H9 (cell line): Measurements from ENCODE around the gene EPB41L5. TPM values are rescaled to one million over a fixed set of nuclear protein-coding genes. Genes with fewer than 3 reads are reported as not detected.

ENCODE experiments used
- DNase-seq: peaks from one replicate; pipeline ENCODE4 v3.0.0-alpha.2; 2017
- H2AFZ ChIP-seq: one replicate; pipeline ENCODE4 v1.6.1; 2013; ENCODE audit warnings: mild to moderate bottlenecking, low read length, control low read depth, moderate library complexity
- H2AK5ac ChIP-seq: 2 replicates; pipeline ENCODE4 v1.6.1; 2013; ENCODE audit warnings: low read length, control low read depth, mixed read lengths; ENCODE audit not compliant: insufficient read length
- H2BK120ac ChIP-seq: one replicate; pipeline ENCODE4 v1.6.1; 2013; ENCODE audit warnings: low read depth, mild to moderate bottlenecking, low read length, control low read depth, inconsistent platforms; ENCODE audit not compliant: poor library complexity, severe bottlenecking
- H2BK12ac ChIP-seq: 2 replicates; pipeline ENCODE4 v1.6.1; 2013; ENCODE audit warnings: low read length, control low read depth, mixed read lengths, low read depth; ENCODE audit not compliant: insufficient read length
- H2BK15ac ChIP-seq: 2 replicates; pipeline ENCODE4 v1.6.1; 2013; ENCODE audit warnings: low read depth, low read length, control low read depth
- H2BK20ac ChIP-seq: one replicate; pipeline ENCODE4 v1.6.1; 2013; ENCODE audit warnings: low read depth, mild to moderate bottlenecking, low read length, control low read depth, inconsistent platforms; ENCODE audit not compliant: poor library complexity, severe bottlenecking
- H2BK5ac ChIP-seq: 2 replicates; pipeline ENCODE4 v1.6.1; 2013; ENCODE audit warnings: low read length, control low read depth, mixed read lengths; ENCODE audit not compliant: insufficient read length
- H3K14ac ChIP-seq: 2 replicates; pipeline ENCODE4 v1.6.1; 2013; ENCODE audit warnings: low read length, control low read depth; ENCODE audit not compliant: insufficient read depth
- H3K18ac ChIP-seq: 2 replicates; pipeline ENCODE4 v1.6.1; 2013; ENCODE audit warnings: low read depth, mild to moderate bottlenecking, mixed read lengths, low read length, control low read depth; ENCODE audit not compliant: insufficient read length
- H3K23ac ChIP-seq: 2 replicates; pipeline ENCODE4 v1.6.1; 2013; ENCODE audit warnings: low read length, control low read depth, mixed read lengths, low read depth; ENCODE audit not compliant: insufficient read length
- H3K23me2 ChIP-seq: 2 replicates; pipeline ENCODE4 v1.6.1; 2013; ENCODE audit warnings: low read depth, mild to moderate bottlenecking, mixed read lengths, low read length, control low read depth; ENCODE audit not compliant: insufficient read length, poor library complexity, severe bottlenecking
- H3K27ac ChIP-seq: 2 replicates; pipeline ENCODE4 v1.5.1; 2013; ENCODE audit warnings: low read length, control low read depth, mixed read lengths, low read depth; ENCODE audit not compliant: insufficient read length
- H3K27me3 ChIP-seq: 2 replicates; pipeline ENCODE4 v1.6.1; 2013; ENCODE audit warnings: low read length, control low read depth, inconsistent platforms; ENCODE audit not compliant: insufficient read depth
- H3K4ac ChIP-seq: 2 replicates; pipeline ENCODE4 v1.6.1; 2013; ENCODE audit warnings: low read depth, mild to moderate bottlenecking, control low read depth, inconsistent platforms, low read length, moderate library complexity
- H3K4me1 ChIP-seq: 2 replicates; pipeline ENCODE4 v1.6.1; 2013; ENCODE audit warnings: low read length, control low read depth, inconsistent platforms; ENCODE audit not compliant: insufficient read depth
- H3K4me2 ChIP-seq: 2 replicates; pipeline ENCODE4 v1.6.1; 2013; ENCODE audit warnings: low read length, control low read depth, mixed read lengths; ENCODE audit not compliant: insufficient read length, insufficient read depth
- H3K56ac ChIP-seq: 2 replicates; pipeline ENCODE4 v1.6.1; 2013; ENCODE audit warnings: low read depth, mild to moderate bottlenecking, mixed read lengths, low read length, control low read depth; ENCODE audit not compliant: insufficient read length
- H3K79me1 ChIP-seq: 2 replicates; pipeline ENCODE4 v1.6.1; 2013; ENCODE audit warnings: low read depth, mild to moderate bottlenecking, moderate library complexity, low read length, control low read depth, inconsistent platforms; ENCODE audit not compliant: insufficient read depth, poor library complexity, severe bottlenecking
- H3K79me2 ChIP-seq: 2 replicates; pipeline ENCODE4 v1.6.1; 2013; ENCODE audit warnings: low read length, control low read depth, inconsistent platforms; ENCODE audit not compliant: insufficient read depth
- H3K9ac ChIP-seq: 2 replicates; pipeline ENCODE4 v1.6.1; 2013; ENCODE audit warnings: low read length, control low read depth, mixed read lengths; ENCODE audit not compliant: insufficient read length; ENCODE audit errors: extremely low read depth
- H3K9me3 ChIP-seq: one replicate; pipeline ENCODE4 v1.6.1; 2013; ENCODE audit warnings: low read depth, low read length, inconsistent platforms; ENCODE audit not compliant: control insufficient read depth
- H3T11ph ChIP-seq: one replicate; pipeline ENCODE4 v1.6.1; 2013; ENCODE audit warnings: mild to moderate bottlenecking, low read length, control low read depth, inconsistent platforms
- H4K20me1 ChIP-seq: one replicate; pipeline ENCODE4 v1.6.1; 2013; ENCODE audit not compliant: control insufficient read depth, insufficient read length, insufficient read depth
- H4K5ac ChIP-seq: 2 replicates; pipeline ENCODE4 v1.6.1; 2013; ENCODE audit warnings: low read depth, mild to moderate bottlenecking, mixed read lengths, low read length, control low read depth; ENCODE audit not compliant: insufficient read length
- H4K8ac ChIP-seq: replicated peaks from 2 replicates; pipeline ENCODE4 v1.6.1; 2013; ENCODE audit warnings: low read length, control low read depth, mixed read lengths, low read depth; ENCODE audit not compliant: insufficient read length
- H4K91ac ChIP-seq: 2 replicates; pipeline ENCODE4 v1.6.1; 2013; ENCODE audit warnings: low read depth, mild to moderate bottlenecking, moderate library complexity, mixed read lengths, low read length, control low read depth; ENCODE audit not compliant: insufficient read length
- H3K27ac Mint-ChIP-seq, 3 experiments: 2 replicates in 2 of 3; 3 replicates in 1 of 3; pipeline ENCODE4 v1.8.0; 2020 to 2021; ENCODE audit warnings: mixed read lengths in 3 of 3, mild to moderate bottlenecking in 1 of 3, moderate library complexity in 1 of 3
- H3K27me3 Mint-ChIP-seq: 2 replicates; pipeline ENCODE4 v1.8.0; 2021; ENCODE audit warnings: low read depth, mild to moderate bottlenecking, moderate library complexity, mixed read lengths
- H3K36me3 Mint-ChIP-seq, 3 experiments: 2 replicates in 2 of 3; 3 replicates in 1 of 3; pipeline ENCODE4 v1.8.0; 2020 to 2021; ENCODE audit warnings: low read depth in 3 of 3, mixed read lengths in 3 of 3; ENCODE audit not compliant: insufficient read depth in 1 of 3
- H3K4me1 Mint-ChIP-seq, 2 experiments: 2 replicates each; pipeline ENCODE4 v1.8.0; 2020; ENCODE audit warnings: mixed read lengths in 2 of 2
- H3K4me3 Mint-ChIP-seq, 2 experiments: 2 replicates in 1 of 2; 3 replicates in 1 of 2; pipeline ENCODE4 v1.8.0; 2020 to 2021; ENCODE audit warnings: mild to moderate bottlenecking in 2 of 2, mixed read lengths in 2 of 2, moderate library complexity in 1 of 2
- H3K9me3 Mint-ChIP-seq, 2 experiments: 2 replicates in 1 of 2; 3 replicates in 1 of 2; pipeline ENCODE4 v1.8.0; 2020; ENCODE audit warnings: mild to moderate bottlenecking in 2 of 2, mixed read lengths in 2 of 2, moderate library complexity in 1 of 2
- WGBS: extraction: QIAGEN DNeasy Blood & Tissue Kit; methylation state at CpG from one replicate; pipeline ENCODE4 v1.1.7; 2013; ENCODE audit warnings: missing lambda C conversion rate, low lambda C conversion rate, mixed read lengths; ENCODE audit not compliant: insufficient read length; ENCODE audit errors: extremely low coverage; 5-methylcytosine and 5-hydroxymethylcytosine counted together
- total RNA-seq: library from RNA; stranded (reverse); gene quantifications from 2 replicates; pipeline ENCODE4 v1.2.1, GENCODE V29; 2021
- TF ChIP-seq, protein P1 (sequence below): fragments of 200-600 bp; sonication (generic); conservative IDR thresholded peaks from 3 replicates; pipeline ENCODE4 v1.8.0; 2021; ENCODE audit warnings: antibody characterized with exemption, mild to moderate bottlenecking

The EPB41L5 gene
- total RNA-seq, 1 experiment from 2014 or later: 40.4 TPM

DNA sequence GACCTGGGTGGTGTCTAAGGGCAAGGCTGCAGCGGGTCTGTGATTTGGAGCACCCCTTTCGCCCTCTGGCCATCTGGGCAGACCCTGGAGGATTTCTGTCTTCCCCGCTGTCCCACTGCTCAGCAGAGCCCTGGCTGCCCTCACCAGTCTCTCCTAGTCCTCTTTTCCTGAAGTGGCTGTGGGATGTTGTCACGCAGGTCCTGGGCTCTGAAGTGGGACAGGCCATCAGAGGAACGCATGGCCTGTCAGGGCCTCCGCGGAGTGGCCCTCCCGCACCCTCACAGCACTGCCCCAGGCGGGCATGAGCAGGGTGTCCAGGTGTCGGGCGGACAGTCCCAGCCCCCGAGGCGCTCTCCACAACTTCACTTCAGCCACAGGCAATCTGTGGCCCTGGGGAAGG, 211.4 kb downstream of the EPB41L5 start:
- no peak overlapping the region for H3K27ac Mint-ChIP-seq
- Histone ChIP-seq H3K23ac (no peak overlapping the region), H3K23me2 (no peaks in the 10 kb centered on the region), H3K79me2 (no peaks in the 10 kb centered on the region; the same call in 1 of the 2 replicates), H4K20me1 (peaks cover 2% of the 10 kb centered on the region), H3T11ph (no peak overlapping the region), H3K56ac (no peak overlapping the region), H2BK20ac (no peak overlapping the region), H2BK12ac (no peak overlapping the region), H3K9me3 (peaks cover 4% of the 10 kb centered on the region), H4K91ac (no peak overlapping the region), H2BK120ac (no peak overlapping the region), H3K18ac (no peak overlapping the region), H2BK15ac (no peak overlapping the region), H4K5ac (no peak overlapping the region), H2BK5ac (no peak overlapping the region), H3K4me2 (peak overlapping the region; percentile 53), H2AK5ac (no peak overlapping the region), H2AFZ (no peak overlapping the region), H3K4me1 (no peaks in the 10 kb centered on the region), H3K9ac (no peak overlapping the region), H3K27ac (no peak overlapping the region), H3K4ac (no peak overlapping the region), H3K14ac (no peak overlapping the region; the same call in 1 of the 2 replicates), H3K79me1 (no peaks in the 10 kb centered on the region), H3K27me3 (peaks cover 10% of the 10 kb centered on the region; the same call in 1 of the 2 replicates), H4K8ac (no peak overlapping the region)
- H3K36me3 Mint-ChIP-seq: peaks cover 10 to 25% (median 23%) of the 10 kb centered on the region in 3 experiments
- TF ChIP-seq, protein P1, sequence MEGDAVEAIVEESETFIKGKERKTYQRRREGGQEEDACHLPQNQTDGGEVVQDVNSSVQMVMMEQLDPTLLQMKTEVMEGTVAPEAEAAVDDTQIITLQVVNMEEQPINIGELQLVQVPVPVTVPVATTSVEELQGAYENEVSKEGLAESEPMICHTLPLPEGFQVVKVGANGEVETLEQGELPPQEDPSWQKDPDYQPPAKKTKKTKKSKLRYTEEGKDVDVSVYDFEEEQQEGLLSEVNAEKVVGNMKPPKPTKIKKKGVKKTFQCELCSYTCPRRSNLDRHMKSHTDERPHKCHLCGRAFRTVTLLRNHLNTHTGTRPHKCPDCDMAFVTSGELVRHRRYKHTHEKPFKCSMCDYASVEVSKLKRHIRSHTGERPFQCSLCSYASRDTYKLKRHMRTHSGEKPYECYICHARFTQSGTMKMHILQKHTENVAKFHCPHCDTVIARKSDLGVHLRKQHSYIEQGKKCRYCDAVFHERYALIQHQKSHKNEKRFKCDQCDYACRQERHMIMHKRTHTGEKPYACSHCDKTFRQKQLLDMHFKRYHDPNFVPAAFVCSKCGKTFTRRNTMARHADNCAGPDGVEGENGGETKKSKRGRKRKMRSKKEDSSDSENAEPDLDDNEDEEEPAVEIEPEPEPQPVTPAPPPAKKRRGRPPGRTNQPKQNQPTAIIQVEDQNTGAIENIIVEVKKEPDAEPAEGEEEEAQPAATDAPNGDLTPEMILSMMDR: no peak
- H3K27me3 Mint-ChIP-seq: peaks cover 67% of the 10 kb centered on the region
- peak overlapping the region; percentile 67 to 80 for H3K4me3 Mint-ChIP-seq
- DNase-seq: peak; percentile 27
- H3K9me3 Mint-ChIP-seq: peaks cover 6 to 9% of the 10 kb centered on the region in 2 experiments
- peaks cover 24 to 35% of the 10 kb centered on the region in 2 experiments for H3K4me1 Mint-ChIP-seq
- WGBS: no CpG with 5 or more reads among the region's 13 CpGs
